Measurements from ENCODE around the gene ADGRB2.

DNA sequence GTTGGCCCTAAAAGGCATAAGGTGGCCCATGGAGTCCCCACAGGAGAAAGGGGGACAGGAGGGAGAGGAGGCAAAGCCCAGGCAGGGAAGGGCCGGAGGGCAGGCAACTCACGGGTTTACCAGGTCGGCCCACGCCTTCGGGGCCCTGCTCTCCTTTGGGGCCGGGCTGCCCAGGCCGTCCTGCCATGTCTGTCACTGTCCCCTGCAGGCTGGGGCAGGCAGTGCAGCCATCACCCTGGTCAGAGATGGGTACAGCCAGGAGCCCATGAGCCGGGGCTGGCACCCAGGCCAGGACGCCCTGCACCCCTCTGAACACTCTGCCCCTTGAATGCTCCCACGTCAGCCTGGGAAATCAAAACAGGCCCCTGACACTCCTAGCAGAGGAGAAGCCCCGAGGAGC is 80.1 kb downstream of the ADGRB2 start:
- TF ChIP-seq MXI1 (IDR thresholded peaks at IDR 0.05; ENCODE audit: borderline replicate concordance, low read depth, low read length) (no peak), POLR2A (IDR thresholded peaks at IDR 0.05; ENCODE audit: low read depth, low read length) (no peak), RCOR1 (IDR thresholded peaks at IDR 0.05; ENCODE audit: insufficient replicate concordance, low read length) (no peak), FOS (IDR thresholded peaks at IDR 0.05; ENCODE audit: low read depth, low read length) (no peak), RFX5 (IDR thresholded peaks at IDR 0.05; ENCODE audit: low read depth, low read length) (no peak), RAD21 (IDR thresholded peaks at IDR 0.05; ENCODE audit: low read length) (no peak), CEBPB (IDR thresholded peaks at IDR 0.05; ENCODE audit: low read depth, low read length) (no peak), SMC3 (IDR thresholded peaks at IDR 0.05; ENCODE audit: low read depth, low read length) (no peak), MAFK (IDR thresholded peaks at IDR 0.05; ENCODE audit: low read depth, low read length) (no peak), NFE2L2 (IDR thresholded peaks at IDR 0.05; ENCODE audit: low read depth, low read length) (no peak)
- TF ChIP-seq, protein P1, sequence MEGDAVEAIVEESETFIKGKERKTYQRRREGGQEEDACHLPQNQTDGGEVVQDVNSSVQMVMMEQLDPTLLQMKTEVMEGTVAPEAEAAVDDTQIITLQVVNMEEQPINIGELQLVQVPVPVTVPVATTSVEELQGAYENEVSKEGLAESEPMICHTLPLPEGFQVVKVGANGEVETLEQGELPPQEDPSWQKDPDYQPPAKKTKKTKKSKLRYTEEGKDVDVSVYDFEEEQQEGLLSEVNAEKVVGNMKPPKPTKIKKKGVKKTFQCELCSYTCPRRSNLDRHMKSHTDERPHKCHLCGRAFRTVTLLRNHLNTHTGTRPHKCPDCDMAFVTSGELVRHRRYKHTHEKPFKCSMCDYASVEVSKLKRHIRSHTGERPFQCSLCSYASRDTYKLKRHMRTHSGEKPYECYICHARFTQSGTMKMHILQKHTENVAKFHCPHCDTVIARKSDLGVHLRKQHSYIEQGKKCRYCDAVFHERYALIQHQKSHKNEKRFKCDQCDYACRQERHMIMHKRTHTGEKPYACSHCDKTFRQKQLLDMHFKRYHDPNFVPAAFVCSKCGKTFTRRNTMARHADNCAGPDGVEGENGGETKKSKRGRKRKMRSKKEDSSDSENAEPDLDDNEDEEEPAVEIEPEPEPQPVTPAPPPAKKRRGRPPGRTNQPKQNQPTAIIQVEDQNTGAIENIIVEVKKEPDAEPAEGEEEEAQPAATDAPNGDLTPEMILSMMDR (conservative IDR thresholded peaks at IDR 0.05; ENCODE audit: low read depth, low read length): peak; percentile 22; the same call in 1 of the 2 replicates

Data from IMR-90 (cell line).